HepG2 (cell line): ENCODE results near the gene ZNF75A. TPM values are rescaled to one million over a fixed set of nuclear protein-coding genes. Genes with fewer than 3 reads are reported as not detected.

Experiments
- ATAC-seq: fragments of 200-7000 bp; cut with Tn5 transposase; 3 replicates; pipeline ENCODE4 v1.9.1; 2020; ENCODE audit warnings: mild to moderate bottlenecking, moderate library complexity
- BruUV-seq: library from RNA; stranded (reverse); fragments of 400-500 nt; replicated peaks from 2 replicates; lab custom pipeline; 2021; lab: Mats Ljungman, UMichigan
- CTCF ChIA-PET: fragments of 300-600 bp; formaldehyde crosslinking; extraction: SDS; loops from one replicate; lab custom pipeline; 2021; ENCODE audit warnings: low total read pairs, inconsistent platforms, low intra/inter-chr PET ratio; lab: Yijun Ruan, JAX
- POLR2A ChIA-PET: fragments of 350-600 bp; sonication (Branson Sonifier 250); formaldehyde crosslinking; loops from one replicate; lab custom pipeline; 2020; ENCODE audit warnings: antibody characterized with exemption, inconsistent platforms; lab: Yijun Ruan, JAX
- DNase-seq: peaks from one replicate; pipeline ENCODE4 v3.0.0-alpha.2; 2015; ENCODE audit warnings: low spot score
- FAIRE-seq: peaks from 3 replicates; lab custom pipeline; 2011; peaks lifted over from hg19 to GRCh38; lab: Jason Lieb, UNC
- H2AFZ ChIP-seq: one replicate; pipeline ENCODE4 v1.6.1; 2011; ENCODE audit warnings: low read length, inconsistent platforms
- H3K27ac ChIP-seq: fragments of 300-600 bp; 3 replicates; pipeline ENCODE4 v1.8.0; 2011; ENCODE audit warnings: mixed run types, mild to moderate bottlenecking, mixed read lengths, low read length, inconsistent platforms; ENCODE audit not compliant: insufficient read depth; ENCODE audit errors: extremely low read length
- H3K27me3 ChIP-seq, 2 experiments: fragments of 200-600 bp in 1 of 2; 2 replicates in 1 of 2; 3 replicates in 1 of 2; pipeline versions ENCODE4 v1.6.0 to v1.8.0; 2011; ENCODE audit warnings: low read length in 2 of 2, mild to moderate bottlenecking in 2 of 2, moderate library complexity in 2 of 2, inconsistent platforms in 1 of 2; ENCODE audit not compliant: insufficient read depth in 2 of 2, control insufficient read depth in 1 of 2
- H3K36me3 ChIP-seq, 2 experiments: fragments of 200-600 bp in 1 of 2; replicated peaks in 1 of 2; 2 replicates in 1 of 2; 3 replicates in 1 of 2; pipeline versions ENCODE4 v1.5.1 to v1.8.0; 2011; ENCODE audit warnings: low read length in 2 of 2, inconsistent platforms in 1 of 2; ENCODE audit not compliant: insufficient read depth in 2 of 2, control insufficient read depth in 1 of 2
- H3K4me1 ChIP-seq: 2 replicates; pipeline ENCODE4 v1.5.1; 2012; ENCODE audit warnings: low read length, inconsistent platforms; ENCODE audit not compliant: insufficient read depth
- H3K4me2 ChIP-seq: 2 replicates; pipeline ENCODE4 v1.6.0; 2011; ENCODE audit warnings: low read depth, low read length, inconsistent platforms
- H3K4me3 ChIP-seq, 3 experiments: fragments of 200-600 bp in 1 of 3; sonication (generic), shearing (Covaris generic) in 1 of 3; replicated peaks in 1 of 3; 2 replicates each; pipeline ENCODE4 v1.5.1; 2011 to 2016; ENCODE audit warnings: low read length in 3 of 3, inconsistent platforms in 2 of 3, low read depth in 2 of 3, mild to moderate bottlenecking in 2 of 3, control low read depth in 1 of 3, mixed read lengths in 1 of 3; ENCODE audit not compliant: insufficient read depth in 1 of 3
- H3K79me2 ChIP-seq: one replicate; pipeline ENCODE4 v1.6.1; 2011; ENCODE audit warnings: low read length, inconsistent platforms; ENCODE audit not compliant: insufficient read depth
- H3K9ac ChIP-seq: 2 replicates; pipeline ENCODE4 v1.6.0; 2011; ENCODE audit warnings: mild to moderate bottlenecking, low read depth, low read length, inconsistent platforms; ENCODE audit not compliant: insufficient read depth
- H3K9me3 ChIP-seq: 2 replicates; pipeline ENCODE4 v1.5.1; 2012; ENCODE audit warnings: mild to moderate bottlenecking, low read length
- H4K20me1 ChIP-seq: 2 replicates; pipeline ENCODE4 v1.6.0; 2011; ENCODE audit warnings: inconsistent platforms, mild to moderate bottlenecking, low read length, moderate library complexity; ENCODE audit not compliant: insufficient read depth
- ATF4 ChIP-seq, 2 experiments: fragments of 450-650 bp in 1 of 2; sonication (generic) in 1 of 2; formaldehyde crosslinking; IDR thresholded peaks; 2 replicates each; pipeline versions ENCODE4 v1.5.0 to v1.8.0; 2020 to 2022; ENCODE audit warnings: mild to moderate bottlenecking in 1 of 2, missing genetic modification reagents in 1 of 2
- CEBPB ChIP-seq: IDR thresholded peaks from 2 replicates; pipeline ENCODE4 v1.6.1; 2011; ENCODE audit warnings: low read depth, low read length, improper control_type of control experiment, borderline replicate concordance
- CEBPG ChIP-seq: IDR thresholded peaks from 2 replicates; pipeline ENCODE4 v1.6.1; 2016
- NAIF1 ChIP-seq: sonication (generic); formaldehyde crosslinking; IDR thresholded peaks from 2 replicates; pipeline ENCODE4 v1.5.0; 2020; ENCODE audit warnings: mild to moderate bottlenecking, missing genetic modification reagents, borderline replicate concordance
- NFYB ChIP-seq: sonication (generic); formaldehyde crosslinking; IDR thresholded peaks from 2 replicates; pipeline ENCODE4 v1.4.0; 2020; ENCODE audit warnings: missing genetic modification reagents
- ZGPAT ChIP-seq: IDR thresholded peaks from 2 replicates; pipeline ENCODE4 v1.6.1; 2016; ENCODE audit warnings: mild to moderate bottlenecking
- ZNF460 ChIP-seq: sonication (generic); formaldehyde crosslinking; IDR thresholded peaks from 2 replicates; pipeline ENCODE4 v1.5.1; 2020; ENCODE audit warnings: missing genetic modification reagents, mild to moderate bottlenecking, borderline replicate concordance
- ZNF576 ChIP-seq: sonication (generic); formaldehyde crosslinking; IDR thresholded peaks from 2 replicates; pipeline ENCODE4 v1.4.0; 2020; ENCODE audit warnings: mild to moderate bottlenecking, missing genetic modification reagents
- WGBS: methylation state at CpG from one replicate; pipeline ENCODE4 v1.1.6; 2017; ENCODE audit warnings: low lambda C conversion rate; 5-methylcytosine and 5-hydroxymethylcytosine counted together
- in situ Hi-C: cut with HindIII; loops from 2 replicates; pipeline ENCODE4 v1.10.0; 2017; ENCODE audit warnings: low pct_unique_long_range_greater_than_20kb; ENCODE audit not compliant: extremely low pct_ligation_motif_present
- intact Hi-C: fragments of 100-400 bp; cut with micrococcal nuclease; formaldehyde crosslinking; loops from one replicate; pipeline ENCODE4 v1.10.0; 2022; ENCODE audit not compliant: unreplicated experiment
- polyA plus RNA-seq, 8 experiments: library from polyadenylated mRNA; depleted of rRNA in 3 of 8; stranded (reverse) in 7 of 8; unstranded in 1 of 8; fragments of >200 nt; fragmentation: Illumina TruSeq in 4 of 8; extraction: Trizol in 4 of 8; gene quantifications; 2 replicates each; pipeline versions ENCODE4 v1.2.1 to v1.2.3, GENCODE V29; 2011 to 2016; ENCODE audit warnings: low read depth in 4 of 8, missing spikeins in 1 of 8, mixed read lengths in 1 of 8; ENCODE audit not compliant: insufficient read depth in 1 of 8
- total RNA-seq, 5 experiments: library from RNA; depleted of rRNA; stranded (reverse); fragments of >200 nt; fragmentation: Illumina TruSeq; extraction: Trizol; gene quantifications; 2 replicates each; pipeline ENCODE4 v1.2.3, GENCODE V29; 2016; ENCODE audit warnings: low read depth in 1 of 5
- TF ChIP-seq, protein P1 (sequence below): sonication (generic); formaldehyde crosslinking; IDR thresholded peaks from 2 replicates; pipeline ENCODE4 v1.4.0; 2020; ENCODE audit warnings: missing genetic modification reagents, mild to moderate bottlenecking, borderline replicate concordance

Gene ZNF75A
- total and polyA plus RNA-seq, 2 of the 13 experiments (the other 11 are each of a cell fraction or from before 2014, with no cell fraction given): 1.4 to 2.1 TPM

DNA sequence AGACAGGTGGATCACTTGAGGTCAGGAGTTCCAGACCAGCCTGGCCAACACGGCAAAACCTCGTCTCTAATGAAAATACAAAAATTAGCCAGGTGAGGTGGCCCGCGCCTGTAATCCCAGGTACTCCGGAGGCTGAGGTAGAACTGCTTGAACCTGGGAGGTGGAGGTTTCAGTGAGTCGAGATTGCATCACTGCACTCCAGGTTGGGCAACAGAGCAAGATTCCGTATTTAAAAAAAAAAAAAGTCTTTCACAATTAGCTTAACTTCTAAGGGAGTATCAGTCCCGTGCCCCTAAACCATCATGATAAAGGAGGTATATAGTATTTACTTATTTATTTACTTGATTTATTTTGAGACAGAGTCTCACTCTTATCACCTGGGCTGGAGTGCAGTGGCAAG lies 45.5 kb upstream of the ZNF75A start:
- in situ Hi-C loops: no loop called here
- H3K9me3 ChIP-seq: no peaks in the 10 kb centered on the region
- intact Hi-C loops: loop anchor here (5.0 kb wide), 1 partner anchor 68 kb away; no protein-coding TSS in a partner anchor
- H2AFZ ChIP-seq: no peak overlapping the region
- H3K36me3 ChIP-seq: no peaks in the 10 kb centered on the region
- WGBS: 0% methylated on average over 8 of the region's 8 CpGs
- H3K4me2 ChIP-seq: peak overlapping the region; percentile 81
- POLR2A ChIA-PET: interaction anchor here (1.2 to 2.4 kb wide), 4 partner anchors 10 to 184 kb away, joined by 3 to 9 read pairs (median 6); partner anchors contain the start of genes NAA60, ZNF263 and ZNF597
- TF ChIP-seq NAIF1 (CRISPR knock-in tag) (0 out of 2 replicates have a peak, but pooled peaks have one; percentile 41), NFYB (CRISPR knock-in tag) (no peak), ZNF576 (CRISPR knock-in tag) (no peak), CEBPG (CRISPR knock-in tag) (peak; percentile 87), ATF4 (CRISPR knock-in tag; IDR thresholded peaks at IDR 0.05) (peak in 1 of 2 experiments; percentile 70; a peak in 2 of 4 replicates), ZGPAT (CRISPR knock-in tag) (0 out of 2 replicates have a peak, but pooled peaks have one; percentile 8), ZNF460 (CRISPR knock-in tag) (peak; percentile 45; the same call in 1 of the 2 replicates), CEBPB (peak; percentile 86)
- TF ChIP-seq, protein P1, sequence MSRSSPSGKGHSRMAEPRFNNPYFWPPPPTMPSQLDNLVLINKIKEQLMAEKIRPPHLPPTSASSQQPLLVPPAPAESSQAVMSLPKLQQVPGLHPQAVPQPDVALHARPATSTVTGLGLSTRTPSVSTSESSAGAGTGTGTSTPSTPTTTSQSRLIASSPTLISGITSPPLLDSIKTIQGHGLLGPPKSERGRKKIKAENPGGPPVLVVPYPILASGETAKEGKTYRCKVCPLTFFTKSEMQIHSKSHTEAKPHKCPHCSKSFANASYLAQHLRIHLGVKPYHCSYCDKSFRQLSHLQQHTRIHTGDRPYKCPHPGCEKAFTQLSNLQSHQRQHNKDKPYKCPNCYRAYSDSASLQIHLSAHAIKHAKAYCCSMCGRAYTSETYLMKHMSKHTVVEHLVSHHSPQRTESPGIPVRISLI: peak; percentile 36; the same call in 1 of the 2 replicates
- no peak for DNase-seq
- no peak for ATAC-seq
- H3K27ac ChIP-seq: no peak overlapping the region
- H3K4me1 ChIP-seq: peaks cover 66% of the 10 kb centered on the region
- BruUV-seq: no TSS peak
- H3K9ac ChIP-seq: no peak overlapping the region
- no peaks in the 10 kb centered on the region for H3K79me2 ChIP-seq
- no peaks in the 10 kb centered on the region for H4K20me1 ChIP-seq
- FAIRE-seq: peak; percentile 30
- H3K4me3 ChIP-seq: peak overlapping the region; percentile 26 to 57 (median 48)
- CTCF ChIA-PET: no interaction called here
- peaks cover 7 to 22% of the 10 kb centered on the region in 2 experiments; a peak in 4 of 5 replicates for H3K27me3 ChIP-seq
